PC-9 (cell line): ENCODE measurements around the gene LAMC2. TPM values are rescaled to one million over a fixed set of nuclear protein-coding genes. Genes with fewer than 3 reads are reported as not detected.

Source experiments
- BruUV-seq: library from RNA; stranded (reverse); fragments of 400-500 nt; replicated peaks from 2 replicates; lab custom pipeline; 2021; lab: Mats Ljungman, UMichigan
- CTCF ChIA-PET: fragments of 300-600 bp; sonication (Branson Sonifier 250); formaldehyde crosslinking; loops from one replicate; lab custom pipeline; 2022; ENCODE audit warnings: antibody characterized with exemption; lab: Charles Lee
- POLR2A ChIA-PET: fragments of 300-600 bp; sonication (Branson Sonifier 250); formaldehyde crosslinking; loops from one replicate; lab custom pipeline; 2022; ENCODE audit warnings: antibody characterized with exemption; ENCODE audit not compliant: unreplicated experiment; lab: Charles Lee
- DNase-seq, 2 experiments: peaks; one replicate each; pipeline versions ENCODE4 v3.0.0 to v3.0.0-alpha.2; 2015 to 2022; ENCODE audit warnings: mixed read lengths in 1 of 2
- H2AFZ ChIP-seq: fragments of 200-600 bp; sonication (generic); 2 replicates; pipeline ENCODE4 v1.8.1; 2017; ENCODE audit warnings: antibody characterized with exemption
- H3F3A ChIP-seq: fragments of 200-600 bp; sonication (generic); 2 replicates; pipeline ENCODE4 v1.8.1; 2017; ENCODE audit warnings: antibody characterized with exemption, mild to moderate bottlenecking, low read depth; ENCODE audit not compliant: insufficient read depth
- H3K27ac ChIP-seq: fragments of 200-600 bp; sonication (generic); 2 replicates; pipeline ENCODE4 v1.6.1; 2016; ENCODE audit warnings: mixed run types
- H3K27me3 ChIP-seq: fragments of 200-600 bp; sonication (generic); 2 replicates; pipeline ENCODE4 v1.6.1; 2016; ENCODE audit warnings: low read depth, mixed run types; ENCODE audit not compliant: insufficient read depth
- H3K36me3 ChIP-seq: fragments of 200-600 bp; sonication (generic); 2 replicates; pipeline ENCODE4 v1.6.1; 2016; ENCODE audit warnings: low read depth, mixed run types
- H3K4me1 ChIP-seq: fragments of 200-600 bp; sonication (generic); replicated peaks from 2 replicates; pipeline ENCODE4 v1.6.1; 2016; ENCODE audit warnings: mixed run types; ENCODE audit not compliant: insufficient read depth
- H3K4me2 ChIP-seq: fragments of 200-600 bp; sonication (generic); 2 replicates; pipeline ENCODE4 v1.6.1; 2017; ENCODE audit warnings: mixed run types
- H3K4me3 ChIP-seq: fragments of 200-600 bp; sonication (generic); 2 replicates; pipeline ENCODE4 v1.6.1; 2016; ENCODE audit warnings: mixed run types
- H3K79me2 ChIP-seq: fragments of 200-600 bp; sonication (generic); 2 replicates; pipeline ENCODE4 v1.6.1; 2017; ENCODE audit warnings: low read depth, mixed run types
- H3K9me2 ChIP-seq: fragments of 200-600 bp; sonication (generic); 2 replicates; pipeline ENCODE4 v1.8.1; 2017; ENCODE audit warnings: mild to moderate bottlenecking; ENCODE audit not compliant: insufficient read depth
- H3K9me3 ChIP-seq: fragments of 200-600 bp; sonication (generic); 2 replicates; pipeline ENCODE4 v1.8.1; 2016; ENCODE audit warnings: low read depth; ENCODE audit not compliant: insufficient read depth
- H4K20me1 ChIP-seq: fragments of 200-600 bp; sonication (generic); 2 replicates; pipeline ENCODE4 v1.8.1; 2017; ENCODE audit not compliant: insufficient read depth
- CTCF ChIP-seq: fragments of 200-600 bp; sonication (generic); conservative IDR thresholded peaks from 2 replicates; pipeline ENCODE4 v1.6.1; 2017; ENCODE audit warnings: mixed run types, antibody characterized with exemption, mild to moderate bottlenecking, moderate library complexity
- EZH2 ChIP-seq: fragments of 200-600 bp; sonication (generic); IDR thresholded peaks from 2 replicates; pipeline ENCODE4 v1.8.0; 2017; ENCODE audit warnings: antibody characterized with exemption, low read depth
- intact Hi-C: fragments of 100-400 bp; cut with micrococcal nuclease; formaldehyde crosslinking; loops from one replicate; pipeline ENCODE4 v1.10.0; 2022; ENCODE audit not compliant: unreplicated experiment
- total RNA-seq: library from RNA; stranded (reverse); gene quantifications from 2 replicates; pipeline ENCODE4 v1.2.3, GENCODE V29; 2021

Gene LAMC2
- total RNA-seq, 1 experiment from 2014 or later: 109 TPM

GRCh38 chr1:183175631-183176030, 10.4 kb upstream of the LAMC2 start:
- DNase-seq: no peak
- Histone ChIP-seq H3K4me3 (no peak overlapping the region), H3K9me2 (no peaks in the 10 kb centered on the region), H2AFZ (no peak overlapping the region), H3K27me3 (no peaks in the 10 kb centered on the region), H3K9me3 (no peaks in the 10 kb centered on the region), H3K27ac (no peak overlapping the region), H3K4me1 (peaks cover 7% of the 10 kb centered on the region), H3F3A (peaks cover 3% of the 10 kb centered on the region; the same call in 1 of the 2 replicates), H3K36me3 (no peaks in the 10 kb centered on the region), H3K4me2 (no peak overlapping the region), H4K20me1 (no peaks in the 10 kb centered on the region), H3K79me2 (no peaks in the 10 kb centered on the region)
- no peak for TF ChIP-seq EZH2
- no peak for TF ChIP-seq CTCF
- intact Hi-C loops: no loop called here
- CTCF ChIA-PET: no interaction called here
- BruUV-seq: no TSS peak
- POLR2A ChIA-PET: no interaction called here

GRCh38 chr1:183178545-183178944, 7.5 kb upstream of the LAMC2 start:
- CTCF ChIA-PET: interaction anchor here (0.5 to 0.6 kb wide), 2 partner anchors 23 to 64 kb away, joined by 3 to 4 read pairs; no protein-coding TSS in a partner anchor
- POLR2A ChIA-PET: no interaction called here
- no peak for DNase-seq

DNA sequence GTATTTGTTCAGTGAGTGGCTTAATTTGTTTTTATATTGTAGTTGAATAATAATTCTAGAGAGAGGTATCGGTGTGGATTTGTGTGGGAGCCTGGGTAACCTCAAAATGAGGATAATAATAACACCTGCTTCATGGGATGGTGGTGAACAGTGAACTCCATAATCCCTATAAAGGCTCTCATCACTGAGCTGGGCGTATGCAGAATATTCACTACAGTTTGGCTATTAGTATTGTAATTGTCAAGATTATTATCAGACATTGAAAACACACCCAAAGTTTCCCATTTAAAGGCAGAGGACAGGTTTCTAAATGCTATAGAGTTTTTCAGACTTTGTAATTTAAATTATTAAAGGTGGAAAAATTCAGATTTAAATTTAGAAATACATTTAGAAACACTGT, 7.0 kb upstream of the LAMC2 start:
- DNase-seq: no peak
- H3K9me3 ChIP-seq: no peaks in the 10 kb centered on the region
- no peaks in the 10 kb centered on the region for H3K27me3 ChIP-seq
- no peaks in the 10 kb centered on the region for H3K9me2 ChIP-seq
- intact Hi-C loops: no loop called here
- BruUV-seq: no TSS peak
- no peak overlapping the region for H2AFZ ChIP-seq
- H3K27ac ChIP-seq: no peak overlapping the region
- peaks cover 14% of the 10 kb centered on the region for H3K4me1 ChIP-seq
- no peak overlapping the region for H3K4me3 ChIP-seq
- H3F3A ChIP-seq: peaks cover 12% of the 10 kb centered on the region; the same call in 1 of the 2 replicates
- H3K36me3 ChIP-seq: no peaks in the 10 kb centered on the region
- TF ChIP-seq CTCF: no peak
- TF ChIP-seq EZH2: no peak
- H3K4me2 ChIP-seq: no peak overlapping the region
- no peaks in the 10 kb centered on the region for H4K20me1 ChIP-seq
- ChIA-PET POLR2A (no interaction called here), CTCF (no interaction called here)
- H3K79me2 ChIP-seq: no peaks in the 10 kb centered on the region

More at GRCh38 chr1:183178545-183178944, 7.5 kb upstream of the LAMC2 start:
- no peak overlapping the region for H3K27ac ChIP-seq
- no peak for TF ChIP-seq CTCF
- no peak overlapping the region for H3K4me2 ChIP-seq
- H3K79me2 ChIP-seq: no peaks in the 10 kb centered on the region
- H3K9me3 ChIP-seq: no peaks in the 10 kb centered on the region
- peaks cover 14% of the 10 kb centered on the region for H3K4me1 ChIP-seq
- BruUV-seq: no TSS peak
- no peaks in the 10 kb centered on the region for H3K27me3 ChIP-seq
- no peak overlapping the region for H2AFZ ChIP-seq
- H3K9me2 ChIP-seq: no peaks in the 10 kb centered on the region
- no peaks in the 10 kb centered on the region for H3K36me3 ChIP-seq
- H3K4me3 ChIP-seq: no peak overlapping the region
- peaks cover 12% of the 10 kb centered on the region; the same call in 1 of the 2 replicates for H3F3A ChIP-seq
- intact Hi-C loops: no loop called here
- no peaks in the 10 kb centered on the region for H4K20me1 ChIP-seq
